Upper lobe of right lung (tissue), 1 donor: ENCODE results near the gene SLC17A7. TPM values are rescaled to one million over a fixed set of nuclear protein-coding genes. Genes with fewer than 3 reads are reported as not detected.

Experiments used
- ATAC-seq: fragments of 200-7000 bp; cut with Tn5 transposase; one replicate; pipeline ENCODE4 v1.9.1; 2020; ENCODE audit warnings: mild to moderate bottlenecking, moderate library complexity
- DNase-seq: peaks from one replicate; pipeline ENCODE4 v3.0.0-alpha.2; 2020
- H3K27ac ChIP-seq: fragments of 200-600 bp; one replicate; pipeline ENCODE4 v1.8.0; 2022
- H3K27me3 ChIP-seq: fragments of 200-600 bp; one replicate; pipeline ENCODE4 v1.8.0; 2022; ENCODE audit warnings: mild to moderate bottlenecking
- H3K36me3 ChIP-seq: fragments of 200-600 bp; one replicate; pipeline ENCODE4 v1.8.0; 2022
- H3K4me1 ChIP-seq: fragments of 200-600 bp; one replicate; pipeline ENCODE4 v1.8.0; 2022
- H3K4me3 ChIP-seq: fragments of 200-600 bp; one replicate; pipeline ENCODE4 v1.8.0; 2022; ENCODE audit warnings: mild to moderate bottlenecking
- H3K9me3 ChIP-seq: fragments of 200-600 bp; one replicate; pipeline ENCODE4 v1.8.0; 2022
- CTCF ChIP-seq: fragments of 200-600 bp; IDR thresholded peaks from one replicate; pipeline ENCODE4 v1.8.0; 2022; ENCODE audit warnings: antibody characterized with exemption
- intact Hi-C: fragments of 100-400 bp; cut with DNase I; formaldehyde crosslinking; loops from one replicate; pipeline ENCODE4 v1.11.0; 2022
- total RNA-seq: library from RNA; stranded (reverse); fragmentation: NEBNext Ultra II Directional; extraction: Animal tissue kit (Norgen Biotek cat#: 25700); gene quantifications from one replicate; pipeline ENCODE4 v1.2.1, GENCODE V29; 2021
- donor health status: DM: no; HTN: yes; CAD: no; lungs with severe emphysema.

The SLC17A7 gene
- total RNA-seq, 1 donor from 2014 or later: 0.69 TPM

- H3K4me1 ChIP-seq: peaks cover 6% of the 10 kb centered on the region
- TF ChIP-seq CTCF: no peak
- intact Hi-C loops: no loop called here
Observed at GRCh38 chr19:49472936-49473335, 31.6 kb upstream of the SLC17A7 start.

GRCh38 chr19:49470615-49470978 lies 29.3 kb upstream of the SLC17A7 start:
- peaks cover 7% of the 10 kb centered on the region for H3K36me3 ChIP-seq
- H3K27ac ChIP-seq: no peak overlapping the region
- no peak for DNase-seq
- H3K9me3 ChIP-seq: no peaks in the 10 kb centered on the region
- H3K4me1 ChIP-seq: peaks cover 6% of the 10 kb centered on the region
- no peaks in the 10 kb centered on the region for H3K27me3 ChIP-seq
- TF ChIP-seq CTCF: no peak
- intact Hi-C loops: no loop called here
- no peak overlapping the region for H3K4me3 ChIP-seq
- ATAC-seq: no peak

More at GRCh38 chr19:49472936-49473335, 31.6 kb upstream of the SLC17A7 start:
- Histone ChIP-seq H3K27me3 (no peaks in the 10 kb centered on the region), H3K27ac (peak overlapping the region; percentile 87), H3K36me3 (no peaks in the 10 kb centered on the region), H3K9me3 (no peaks in the 10 kb centered on the region), H3K4me3 (no peak overlapping the region)
- ATAC-seq (no peak), DNase-seq (no peak)

- TF ChIP-seq CTCF: peak; percentile 21
- Histone ChIP-seq H3K4me1 (peaks cover 6% of the 10 kb centered on the region), H3K4me3 (no peak overlapping the region), H3K9me3 (no peaks in the 10 kb centered on the region), H3K27ac (no peak overlapping the region), H3K27me3 (no peaks in the 10 kb centered on the region), H3K36me3 (peaks cover 12% of the 10 kb centered on the region)
- DNase-seq (no peak), ATAC-seq (peak; percentile 17)
- intact Hi-C loops: no loop called here
Observed at GRCh38 chr19:49469828-49470614, 28.7 kb upstream of the SLC17A7 start.

- Histone ChIP-seq H3K27ac (peak overlapping the region; percentile 18), H3K36me3 (peaks cover 20% of the 10 kb centered on the region), H3K27me3 (no peaks in the 10 kb centered on the region), H3K4me1 (peaks cover 6% of the 10 kb centered on the region), H3K4me3 (no peak overlapping the region), H3K9me3 (no peaks in the 10 kb centered on the region)
- no peak for TF ChIP-seq CTCF
- intact Hi-C loops: no loop called here
- ATAC-seq: peak; percentile 51
- no peak for DNase-seq
Observed at GRCh38 chr19:49468746-49469447, 27.6 kb upstream of the SLC17A7 start.

- TF ChIP-seq CTCF: no peak
- peak overlapping the region; percentile 18 for H3K27ac ChIP-seq
- H3K9me3 ChIP-seq: no peaks in the 10 kb centered on the region
- no peaks in the 10 kb centered on the region for H3K4me1 ChIP-seq
- H3K4me3 ChIP-seq: no peak overlapping the region
- H3K36me3 ChIP-seq: peaks cover 20% of the 10 kb centered on the region
- no peak for DNase-seq
- intact Hi-C loops: no loop called here
- ATAC-seq: no peak
- no peaks in the 10 kb centered on the region for H3K27me3 ChIP-seq
Observed at GRCh38 chr19:49468199-49468598, 26.9 kb upstream of the SLC17A7 start.
